GM19468 (cell line): ENCODE data around the gene GRAP2.
"Not testable (repeated sequence)": the region's sequence is repeated elsewhere in the genome, so short reads cannot be mapped to it uniquely, and the experiment has no call there.

ENCODE experiments used
- ATAC-seq: cut with Tn5 transposase; IDR thresholded peaks from one replicate; pipeline ENCODE4 v1.9.1; 2021; ENCODE audit warnings: mild to moderate bottlenecking, moderate library complexity, moderate number of reproducible peaks; ENCODE audit not compliant: unreplicated experiment; ENCODE audit errors: extremely low read depth

The GRAP2 gene

GRCh38 chr22:39900306-39901227, at the start of gene GRAP2:
GRAP2 (plus strand) TSS chr22:39901084; CDS start chr22:39947107, 46,023 bp downstream.
- no peak for ATAC-seq

GRCh38 chr22:39851606-39852315, 49.1 kb upstream of the GRAP2 start:
- ATAC-seq = no peak

- ATAC-seq = no peak
Observed at GRCh38 chr22:39852799-39853198, 48.1 kb upstream of the GRAP2 start.

GRCh38 chr22:39856588-39856987, 44.3 kb upstream of the GRAP2 start:
- no peak for ATAC-seq

- no peak for ATAC-seq
Observed at GRCh38 chr22:39859903-39860588, 40.8 kb upstream of the GRAP2 start.

- ATAC-seq = no peak
Observed at GRCh38 chr22:39868741-39869140, 32.1 kb upstream of the GRAP2 start.

- not testable (repeated sequence) for ATAC-seq
Observed at GRCh38 chr22:39869797-39870196, 31.1 kb upstream of the GRAP2 start.

GRCh38 chr22:39871008-39871798, 29.7 kb upstream of the GRAP2 start:
- no peak for ATAC-seq

- ATAC-seq = no peak
Observed at GRCh38 chr22:39872548-39872947, 28.3 kb upstream of the GRAP2 start.

- no peak for ATAC-seq
Observed at GRCh38 chr22:39873965-39874364, 26.9 kb upstream of the GRAP2 start.

GRCh38 chr22:39875176-39875885, 25.6 kb upstream of the GRAP2 start:
- ATAC-seq = not testable (repeated sequence)

GRCh38 chr22:39877079-39877845, 23.6 kb upstream of the GRAP2 start:
- ATAC-seq = no peak

GRCh38 chr22:39880722-39881121, 20.2 kb upstream of the GRAP2 start:
- no peak for ATAC-seq

GRCh38 chr22:39883057-39883456, 17.8 kb upstream of the GRAP2 start:
- no peak for ATAC-seq

- ATAC-seq = not testable (repeated sequence)
Observed at GRCh38 chr22:39889924-39890323, 11.0 kb upstream of the GRAP2 start.

GRCh38 chr22:39893526-39893925, 7.4 kb upstream of the GRAP2 start, which contains the start of gene ENTHD1:
ENTHD1 (minus strand) TSS chr22:39893760; CDS start chr22:39887748, 6,012 bp downstream.
- no peak for ATAC-seq

GRCh38 chr22:39894554-39895092, 6.3 kb upstream of the GRAP2 start:
- ATAC-seq = no peak

GRCh38 chr22:39895682-39896081, 5.2 kb upstream of the GRAP2 start:
- ATAC-seq = no peak
